GM21737 (cell line): ENCODE data around the gene RHBDD1.
A peak's percentile ranks its signal among the peaks of the same experiment; 100 is the strongest.

Source experiments
- ATAC-seq: cut with Tn5 transposase; IDR thresholded peaks from one replicate; pipeline ENCODE4 v1.9.1; 2021; ENCODE audit warnings: mild to moderate bottlenecking, moderate library complexity; ENCODE audit not compliant: unreplicated experiment

The RHBDD1 gene

DNA sequence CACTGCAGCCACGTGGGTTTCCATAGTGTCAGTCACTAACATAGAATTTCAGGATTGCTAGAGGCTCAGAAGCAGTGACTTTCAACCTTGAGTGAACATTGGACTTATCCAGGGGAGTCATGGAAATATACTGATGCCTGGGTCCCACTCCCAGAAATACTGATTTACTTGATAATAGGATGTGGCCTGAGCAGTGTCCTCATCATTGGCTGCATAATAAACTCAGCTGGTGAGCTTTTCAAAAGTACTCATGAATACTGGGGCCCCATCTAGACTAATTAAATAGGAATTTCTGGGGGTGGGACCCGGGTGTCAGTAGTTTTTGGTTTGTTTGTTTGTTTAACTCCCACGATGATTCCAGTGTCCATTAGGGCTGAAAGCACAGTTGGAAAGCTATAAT is 186.8 kb downstream of the RHBDD1 start:
- ATAC-seq = no peak

DNA sequence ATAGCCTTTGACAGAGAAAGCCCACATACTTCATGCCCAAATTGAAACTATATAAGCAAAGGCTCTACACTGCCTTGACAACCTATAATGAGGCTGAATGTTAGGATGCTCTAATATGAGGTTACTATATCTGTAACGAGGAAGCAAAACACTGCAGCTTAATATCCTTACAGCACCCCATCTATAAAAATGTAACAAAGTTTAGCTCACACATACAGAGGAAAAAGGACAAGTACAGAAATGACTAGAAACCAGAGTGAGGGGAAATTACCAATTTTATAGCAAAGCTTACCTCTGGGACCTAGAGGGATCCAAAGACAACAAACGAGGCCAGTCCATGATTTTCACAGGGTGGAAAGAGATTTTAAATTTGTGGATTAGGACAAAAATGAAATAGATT is 189.7 kb downstream of the RHBDD1 start:
- ATAC-seq = no peak

GRCh38 chr2:227029426-227030105 is 193.7 kb downstream of the RHBDD1 start:
- no peak for ATAC-seq

DNA sequence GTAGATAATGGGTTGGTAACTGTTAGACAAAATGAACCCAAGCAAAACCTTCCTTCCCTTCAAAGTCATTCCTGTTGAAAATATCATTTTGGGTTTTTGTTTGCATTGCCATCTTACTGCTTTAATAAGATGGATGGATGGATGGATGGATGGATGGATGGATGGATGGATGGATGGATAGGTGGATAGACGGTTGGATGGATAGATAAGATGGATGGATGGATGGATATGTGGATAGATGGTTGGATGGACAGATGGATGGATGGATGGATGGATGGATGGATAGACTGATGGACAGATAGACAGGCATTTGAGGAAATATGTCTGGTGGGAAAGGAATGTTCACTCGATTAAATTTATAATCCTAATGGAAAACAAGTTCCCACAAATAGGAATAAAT is 194.9 kb downstream of the RHBDD1 start:
- no peak for ATAC-seq

DNA sequence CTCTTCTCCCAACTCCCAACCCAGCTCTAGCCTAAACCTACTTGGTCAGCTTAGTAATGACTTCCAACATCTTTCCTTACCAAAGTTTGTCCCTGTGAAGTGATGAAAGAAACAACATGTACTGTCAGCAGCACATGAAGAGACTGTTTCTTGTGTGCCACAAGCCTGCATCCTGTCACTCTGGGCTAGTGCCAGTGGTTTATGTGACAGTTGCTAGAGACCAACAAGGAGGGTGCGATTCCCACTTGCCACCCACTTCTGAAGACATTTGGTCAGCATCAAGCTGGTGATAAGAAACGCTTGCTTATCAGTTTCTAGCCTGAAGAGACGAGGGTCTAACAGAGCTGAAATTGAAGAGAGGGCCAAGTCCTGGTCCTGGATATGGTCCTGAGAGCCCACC is 195.5 kb downstream of the RHBDD1 start:
- no peak for ATAC-seq

- ATAC-seq = peak; percentile 67
These were observed 197.8 kb downstream of the RHBDD1 start for GRCh38 chr2:227033471-227034148.

DNA sequence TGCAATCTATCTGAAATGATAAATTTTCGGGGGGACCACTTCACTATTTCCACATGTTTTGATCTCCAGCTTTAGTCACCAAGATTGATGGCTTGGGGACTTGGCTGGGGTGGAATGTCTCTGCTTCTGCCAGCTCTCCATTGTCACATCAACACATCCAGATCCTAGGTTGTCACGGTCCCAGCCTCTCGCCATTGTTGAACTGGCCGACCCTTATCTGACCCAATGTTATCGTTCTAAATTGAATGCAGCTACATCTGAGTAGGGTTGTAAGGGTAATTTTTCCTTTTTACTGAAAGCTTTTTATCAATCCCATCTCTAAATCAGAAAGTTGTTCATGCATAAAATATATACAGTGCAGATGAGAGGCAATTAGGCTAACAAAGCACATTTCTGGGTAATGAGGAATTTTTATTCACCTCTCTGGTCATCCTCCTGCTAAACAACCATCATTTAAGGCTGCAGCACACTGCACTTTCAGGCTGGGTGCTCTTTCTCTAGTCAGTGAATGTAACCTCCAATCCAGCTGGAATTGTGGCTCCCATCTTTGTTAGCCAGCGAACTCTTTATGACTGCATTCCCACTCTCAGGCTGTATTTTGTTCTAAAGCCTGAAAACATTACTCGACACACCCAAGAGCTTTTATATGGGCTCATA is 200.0 kb downstream of the RHBDD1 start:
- no peak for ATAC-seq

- no peak for ATAC-seq
These were observed 200.7 kb downstream of the RHBDD1 start for GRCh38 chr2:227036527-227036926.

- no peak for ATAC-seq
These were observed 202.8 kb downstream of the RHBDD1 start for GRCh38 chr2:227038550-227039189.

DNA sequence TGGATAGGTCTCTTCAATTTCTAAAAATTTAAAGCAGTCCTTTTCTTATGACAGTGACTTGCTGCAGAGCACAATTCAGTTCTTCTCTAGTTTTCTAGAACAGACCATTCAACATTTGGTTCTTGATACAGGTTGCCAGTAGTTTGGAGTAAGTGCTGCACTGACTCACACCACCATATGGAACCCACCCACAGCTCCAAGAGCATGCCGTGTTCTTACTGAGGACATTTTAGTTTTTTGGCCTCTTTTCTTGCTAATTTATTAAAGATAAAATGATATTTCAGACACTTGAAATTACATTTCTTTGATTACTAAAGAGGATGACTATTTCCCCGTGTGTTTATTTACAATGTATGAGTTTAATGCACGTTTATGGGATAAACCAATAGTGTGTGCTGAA is 208.1 kb downstream of the RHBDD1 start:
- no peak for ATAC-seq
